ENCODE measurements around the gene GGT6.

Gene GGT6

GRCh38 chr17:4532860-4533522 lies 27.4 kb downstream of the GGT6 start:
- H3K4me3 ChIP-seq (replicated peaks; ENCODE audit: insufficient read depth, low read length): no peak overlapping the region
- no peak for TF ChIP-seq REST (IDR thresholded peaks at IDR 0.05; ENCODE audit: insufficient replicate concordance, low read depth)
- no peak for TF ChIP-seq GABPA (IDR thresholded peaks at IDR 0.05; ENCODE audit: low read depth)
- no peak; the same call in 1 of the 2 replicates for TF ChIP-seq POLR2AphosphoS5 (IDR thresholded peaks at IDR 0.05; ENCODE audit: low read depth)
- no peak for TF ChIP-seq SPI1 (IDR thresholded peaks at IDR 0.05; ENCODE audit: borderline replicate concordance, low read depth)
- TF ChIP-seq CTCF (IDR thresholded peaks at IDR 0.05; ENCODE audit: insufficient read depth, low read length): no peak
- no peak overlapping the region for H3K27ac ChIP-seq (replicated peaks)
- H3K27me3 ChIP-seq (ENCODE audit: insufficient read depth, poor library complexity, severe bottlenecking): no peaks in the 10 kb centered on the region
- DNase-seq (ENCODE audit: low read depth in 1 of 2, low spot score in 1 of 2): no peak

- no peak for TF ChIP-seq GABPA (IDR thresholded peaks at IDR 0.05; ENCODE audit: low read depth)
- TF ChIP-seq CTCF (IDR thresholded peaks at IDR 0.05; ENCODE audit: insufficient read depth, low read length): no peak
- TF ChIP-seq REST (IDR thresholded peaks at IDR 0.05; ENCODE audit: insufficient replicate concordance, low read depth): no peak
- no peak; the same call in 1 of the 2 replicates for TF ChIP-seq POLR2AphosphoS5 (IDR thresholded peaks at IDR 0.05; ENCODE audit: low read depth)
- DNase-seq (ENCODE audit: low read depth in 1 of 2, low spot score in 1 of 2): no peak
- no peak overlapping the region for H3K4me3 ChIP-seq (replicated peaks; ENCODE audit: insufficient read depth, low read length)
- no peaks in the 10 kb centered on the region for H3K27me3 ChIP-seq (ENCODE audit: insufficient read depth, poor library complexity, severe bottlenecking)
- H3K27ac ChIP-seq (replicated peaks): no peak overlapping the region
Observed at GRCh38 chr17:4531988-4532736, 28.2 kb downstream of the GGT6 start.

GRCh38 chr17:4530799-4531730 lies 29.3 kb downstream of the GGT6 start:
- Histone ChIP-seq H3K27me3 (ENCODE audit: insufficient read depth, poor library complexity, severe bottlenecking) (no peaks in the 10 kb centered on the region), H3K27ac (replicated peaks) (no peak overlapping the region), H3K4me3 (replicated peaks; ENCODE audit: insufficient read depth, low read length) (no peak overlapping the region)
- no peak for DNase-seq (ENCODE audit: low read depth in 1 of 2, low spot score in 1 of 2)
- TF ChIP-seq SPI1 (IDR thresholded peaks at IDR 0.05; ENCODE audit: borderline replicate concordance, low read depth) (no peak), CTCF (IDR thresholded peaks at IDR 0.05; ENCODE audit: insufficient read depth, low read length) (no peak), POLR2AphosphoS5 (IDR thresholded peaks at IDR 0.05; ENCODE audit: low read depth) (no peak), GABPA (IDR thresholded peaks at IDR 0.05; ENCODE audit: low read depth) (no peak), REST (IDR thresholded peaks at IDR 0.05; ENCODE audit: insufficient replicate concordance, low read depth) (no peak)

Measured in HL-60 (cell line).